GM21423 (cell line): ENCODE data around the gene ME3.

Experiments
- ATAC-seq: cut with Tn5 transposase; IDR thresholded peaks from one replicate; pipeline ENCODE4 v1.9.1; 2021; ENCODE audit warnings: mild to moderate bottlenecking, moderate library complexity; ENCODE audit not compliant: unreplicated experiment

The ME3 gene

GRCh38 chr11:86672007-86672621, at the start of gene ME3:
Gene ME3 (minus strand): TSS chr11:86672616.
- ATAC-seq: peak; percentile 48

GRCh38 chr11:86722006-86722405, 49.6 kb upstream of the ME3 start:
- no peak for ATAC-seq

- ATAC-seq: no peak
These were observed 48.1 kb upstream of the ME3 start for GRCh38 chr11:86720546-86720945.

DNA sequence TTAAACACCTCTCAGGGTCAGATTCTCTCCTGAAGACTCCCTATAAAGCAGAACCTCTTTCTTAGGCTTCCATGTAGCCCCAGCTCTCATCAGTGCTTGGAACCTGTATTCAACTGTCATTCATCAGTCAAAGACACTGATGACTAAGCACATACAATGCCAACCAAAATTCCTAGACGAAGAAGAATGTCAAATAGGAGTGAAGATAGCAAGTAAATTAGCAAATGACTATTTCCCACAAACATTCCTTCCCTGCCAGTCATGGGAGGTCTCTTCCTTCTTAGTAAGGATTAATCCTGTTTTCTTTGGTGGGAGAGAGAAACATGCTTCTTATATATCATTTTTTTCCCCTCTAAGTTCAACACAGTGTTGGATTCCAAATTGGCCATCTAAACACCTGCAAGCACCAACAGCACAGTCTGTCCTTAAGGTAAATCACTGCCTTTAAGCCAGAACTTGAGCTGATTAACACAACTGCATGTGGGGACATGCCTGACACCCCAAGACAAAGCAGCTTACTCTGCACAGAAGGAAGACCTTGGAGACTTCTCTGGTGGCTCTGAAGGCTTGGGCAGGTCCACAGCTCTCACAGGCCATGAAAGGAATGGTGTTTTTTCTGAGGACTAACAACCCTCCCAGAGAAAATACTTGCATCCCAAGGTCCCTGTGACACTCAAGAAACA, 47.5 kb upstream of the ME3 start:
- no peak for ATAC-seq

GRCh38 chr11:86718999-86719398, 46.6 kb upstream of the ME3 start:
- ATAC-seq: no peak

DNA sequence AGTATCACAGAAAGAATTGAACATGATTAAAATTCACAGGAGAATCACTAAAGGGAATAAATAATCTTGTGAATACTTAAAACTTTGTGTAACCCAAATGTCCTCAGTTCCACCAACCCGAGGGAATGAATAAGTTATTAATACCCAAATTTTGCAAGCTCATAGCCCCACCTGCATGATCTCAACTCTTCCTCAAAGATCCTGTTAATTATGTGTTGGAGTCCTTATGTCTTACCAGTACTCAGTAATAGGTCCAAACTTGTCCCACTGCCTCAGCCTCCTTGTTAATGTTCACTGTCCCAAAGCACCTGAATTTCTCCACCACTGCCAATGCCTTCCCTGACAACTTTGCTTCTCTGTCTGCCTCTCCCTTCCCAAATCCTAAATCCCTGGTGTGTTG, 46.1 kb upstream of the ME3 start:
- ATAC-seq: no peak

DNA sequence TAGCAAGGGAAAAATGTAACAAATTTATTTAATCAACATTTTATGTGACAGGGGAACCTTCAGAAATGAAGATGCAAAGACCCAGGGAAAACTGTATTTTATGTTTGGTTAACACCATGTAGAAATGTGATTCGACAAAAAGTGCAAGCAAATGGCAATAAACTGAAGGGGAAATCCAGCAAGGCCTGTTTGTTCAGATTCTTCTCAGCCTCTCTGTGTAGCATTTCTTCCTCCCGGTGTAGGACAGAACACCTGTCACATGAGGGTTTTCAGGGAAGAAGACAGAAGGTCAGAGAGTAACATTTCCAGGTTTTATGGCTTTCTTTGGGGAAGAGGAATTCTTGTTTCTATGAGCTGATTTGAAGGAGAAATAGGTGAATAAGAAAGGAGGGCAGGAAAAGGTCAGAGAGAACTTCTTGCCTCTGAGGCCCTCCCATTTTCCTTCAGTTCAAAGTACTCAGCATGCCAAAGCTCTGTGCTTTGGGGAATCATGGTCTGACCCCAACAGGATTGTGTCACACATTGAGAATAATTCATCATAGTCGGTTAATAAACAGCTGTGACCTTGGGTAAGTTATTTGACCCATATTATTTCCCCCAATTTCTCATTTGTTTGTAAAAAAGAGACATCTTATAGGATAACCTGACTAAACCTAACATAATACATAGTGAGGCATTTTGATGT, 45.5 kb upstream of the ME3 start:
- no peak for ATAC-seq

- no peak for ATAC-seq
These were observed 43.2 kb upstream of the ME3 start for GRCh38 chr11:86715611-86716010.

DNA sequence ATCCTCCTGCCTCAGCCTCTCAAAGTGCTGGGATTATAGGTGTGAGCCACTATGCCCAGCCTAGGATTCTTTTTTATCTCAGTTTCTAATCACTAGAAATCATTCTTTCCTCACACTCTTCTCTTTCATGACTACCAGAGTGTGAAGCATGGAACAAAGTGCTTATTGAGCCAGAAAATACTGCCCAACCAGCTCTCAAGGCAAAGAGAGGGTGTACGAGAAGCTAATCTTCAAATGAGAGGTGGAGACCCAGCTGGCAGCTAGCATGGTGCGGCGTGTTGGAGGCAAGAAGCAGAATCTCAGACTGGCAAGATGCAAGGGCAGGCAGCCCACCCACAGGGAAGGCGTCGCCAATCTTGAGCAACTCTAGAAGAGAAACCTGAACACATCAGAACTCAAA, 41.1 kb upstream of the ME3 start:
- no peak for ATAC-seq

DNA sequence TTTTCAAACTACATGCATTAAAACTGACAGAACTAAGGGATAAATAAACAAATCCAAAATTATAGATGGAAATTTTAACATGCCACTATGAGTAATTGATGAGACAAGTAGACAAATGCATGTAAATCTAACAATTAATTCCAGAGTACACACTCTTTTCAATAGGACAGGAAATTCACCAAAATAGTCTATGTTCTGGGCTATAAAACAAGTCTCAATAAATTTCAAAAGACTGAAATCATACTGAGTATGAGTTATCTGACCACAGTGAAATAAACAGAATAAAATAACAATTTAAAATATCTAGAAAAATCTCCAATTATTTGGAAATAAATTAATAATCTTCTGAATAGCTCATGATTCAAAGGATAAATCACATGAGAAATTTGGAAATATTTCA, 38.5 kb upstream of the ME3 start:
- ATAC-seq: no peak

GRCh38 chr11:86708669-86709068, 36.3 kb upstream of the ME3 start:
- no peak for ATAC-seq

GRCh38 chr11:86706338-86707131, 34.1 kb upstream of the ME3 start:
- no peak for ATAC-seq

- no peak for ATAC-seq
These were observed 32.3 kb upstream of the ME3 start for GRCh38 chr11:86704710-86705109.

DNA sequence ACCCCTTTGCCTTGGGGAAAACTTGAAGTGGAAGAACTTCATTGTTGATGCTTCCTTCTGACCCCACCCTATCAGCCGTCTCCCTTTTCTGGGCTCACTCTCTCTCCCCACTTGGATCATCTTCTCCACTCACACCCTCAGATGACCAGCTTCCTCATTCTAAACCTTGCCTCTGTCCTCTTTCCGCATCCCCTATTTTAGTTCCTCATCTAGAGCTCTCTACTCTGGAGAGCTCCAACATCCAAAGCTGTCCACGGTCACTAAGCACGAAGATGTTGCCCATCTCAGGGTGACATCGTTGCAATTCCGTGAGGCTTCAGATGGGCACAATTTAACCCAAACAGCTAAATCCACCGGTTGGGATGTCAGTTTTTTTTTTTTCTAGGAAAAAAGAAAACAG, 31.6 kb upstream of the ME3 start:
- ATAC-seq: no peak

DNA sequence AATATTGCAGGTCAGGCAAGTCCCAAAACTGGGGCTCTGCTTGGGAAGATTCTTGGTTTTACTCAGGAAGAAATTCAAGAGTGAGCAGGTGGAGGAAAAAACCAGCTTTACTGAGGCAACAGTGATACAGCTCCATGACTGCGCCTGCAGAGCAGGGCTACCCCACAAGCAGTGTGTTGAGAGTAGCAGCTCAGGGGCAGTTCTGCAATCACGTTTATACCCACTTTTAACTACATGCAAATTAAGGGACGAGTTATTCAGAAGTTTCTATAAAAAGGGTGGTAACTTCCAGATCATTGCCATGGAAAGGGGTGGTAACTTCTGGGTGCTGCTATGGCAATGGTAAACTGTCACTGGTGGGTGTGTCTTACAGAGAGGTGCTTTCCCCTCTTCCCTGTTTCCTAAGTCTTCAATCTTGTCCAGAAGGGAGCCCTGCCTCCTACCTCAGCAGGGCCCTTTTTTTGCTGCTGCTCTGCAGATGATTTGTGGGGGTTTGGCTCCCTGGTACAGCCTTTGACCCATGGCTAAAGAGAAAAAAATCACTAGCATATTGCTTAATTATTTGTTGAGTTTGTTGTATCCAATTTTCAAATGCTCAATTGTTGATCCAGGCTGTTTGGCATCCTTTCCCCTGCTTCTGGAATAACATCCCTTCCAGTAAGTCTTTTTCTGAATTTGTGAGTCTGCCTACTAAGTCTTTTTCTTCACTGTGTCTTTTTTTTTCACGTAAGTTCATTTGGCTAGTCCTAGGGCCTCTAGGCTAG, 30.0 kb upstream of the ME3 start:
- no peak for ATAC-seq

- ATAC-seq: no peak
These were observed 26.8 kb upstream of the ME3 start for GRCh38 chr11:86699040-86699791.

DNA sequence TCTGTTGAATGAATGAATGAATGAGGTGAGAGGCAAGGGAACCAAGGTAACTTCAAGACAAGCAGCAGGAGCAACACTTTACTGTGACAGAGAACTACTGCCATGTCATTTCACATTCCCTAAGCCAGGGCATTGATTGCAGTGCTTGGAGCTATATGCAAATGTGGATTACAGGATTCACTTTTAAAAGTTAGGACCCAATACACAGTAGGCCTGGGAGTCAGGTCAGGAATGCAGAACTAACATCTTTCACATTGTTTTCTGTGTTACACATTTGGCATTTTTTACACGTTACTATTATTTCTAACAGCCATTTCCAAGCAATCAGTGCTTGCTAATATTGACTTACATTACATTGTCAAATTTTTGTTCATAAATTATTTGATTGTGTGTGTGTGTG, 26.2 kb upstream of the ME3 start:
- ATAC-seq: no peak

DNA sequence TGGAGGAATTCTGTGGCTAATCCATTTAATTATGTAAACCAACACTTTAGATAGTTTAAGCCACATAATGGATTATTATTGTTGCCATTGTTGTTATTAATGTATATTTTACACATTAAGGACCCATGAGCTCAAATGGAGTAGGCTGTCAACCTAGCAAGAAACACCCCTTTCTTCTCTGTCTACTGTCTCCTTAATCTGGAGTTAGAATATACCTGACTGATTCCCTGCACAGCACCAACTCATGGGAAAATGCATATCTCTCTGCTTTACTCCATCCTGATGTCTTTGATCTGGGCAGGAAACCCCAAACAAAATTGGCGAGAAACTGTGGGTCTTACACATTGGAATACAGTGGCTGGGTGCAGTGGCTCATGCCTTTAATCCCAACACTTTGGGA, 24.0 kb upstream of the ME3 start:
- ATAC-seq: no peak

GRCh38 chr11:86696004-86696403, 23.6 kb upstream of the ME3 start:
- no peak for ATAC-seq

DNA sequence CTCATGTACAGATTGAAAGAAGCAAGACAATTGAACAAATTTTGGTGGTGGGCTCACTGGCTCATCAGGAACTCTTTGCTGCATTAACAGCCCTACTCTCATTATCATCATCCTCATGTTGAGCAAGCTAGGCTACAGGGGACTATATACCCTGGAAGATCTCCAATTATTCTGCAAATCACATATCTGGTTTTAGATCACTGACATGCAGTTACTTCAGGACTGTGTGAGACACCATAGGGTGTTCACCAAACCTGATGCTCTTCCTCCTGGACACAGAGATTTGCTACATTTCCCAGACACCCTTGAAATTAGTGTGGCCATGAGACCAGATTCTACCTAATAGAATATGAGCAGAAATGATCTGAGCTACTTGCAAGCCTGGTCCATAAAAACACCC, 23.0 kb upstream of the ME3 start:
- ATAC-seq: no peak
